Fibroblast of mammary gland (primary cell): Measurements from ENCODE around the gene CCDC87.

Experiments
- DNase-seq: peaks from one replicate; pipeline ENCODE4 v3.0.0-alpha.2; 2010; ENCODE audit warnings: low read depth
- H3K4me3 ChIP-seq: 2 replicates; pipeline ENCODE4 v1.5.1; 2011; ENCODE audit warnings: low read depth, mild to moderate bottlenecking, low read length, moderate library complexity; ENCODE audit not compliant: control insufficient read depth
- CTCF ChIP-seq: conservative IDR thresholded peaks from 2 replicates; pipeline ENCODE4 v1.5.1; 2011; ENCODE audit warnings: low read depth, low read length, inconsistent platforms; ENCODE audit not compliant: control insufficient read depth, insufficient read depth

Gene CCDC87

DNA sequence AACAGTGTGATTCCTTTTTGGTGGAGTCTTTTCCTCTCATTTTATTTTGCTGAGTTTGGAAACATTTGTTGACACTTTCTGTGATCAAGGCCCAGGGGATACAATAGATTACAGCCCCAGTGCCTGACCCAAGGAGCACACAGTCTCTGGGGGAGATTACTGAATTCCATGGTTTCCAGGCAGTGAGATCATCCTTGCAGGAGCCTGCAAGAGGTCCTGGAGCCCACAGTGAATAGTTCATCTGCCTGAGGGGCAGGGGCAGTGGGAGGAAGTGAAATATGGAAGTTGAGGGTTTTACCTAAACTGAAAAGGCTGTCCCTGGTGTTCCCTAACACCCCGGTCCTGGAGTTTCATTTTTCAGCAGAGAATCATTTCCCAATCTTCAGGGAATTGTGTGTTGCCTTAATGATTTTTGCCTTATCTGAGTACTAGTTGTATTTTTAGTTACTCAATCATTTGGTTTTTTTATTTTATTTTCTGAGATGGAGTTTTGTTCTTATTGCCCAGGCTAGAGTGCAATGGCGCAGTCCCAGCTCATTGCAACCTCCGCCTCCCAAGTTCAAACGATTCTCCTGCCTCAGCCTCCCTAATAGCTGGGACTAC is 7.9 kb upstream of the CCDC87 start:
- peak; percentile 45 for DNase-seq
- H3K4me3 ChIP-seq, result no peak overlapping the region
- no peak for TF ChIP-seq CTCF

GRCh38 chr11:66600219-66600618 is 7.4 kb upstream of the CCDC87 start:
- no peak for DNase-seq
- H3K4me3 ChIP-seq, result no peak overlapping the region
- TF ChIP-seq CTCF, result no peak

DNA sequence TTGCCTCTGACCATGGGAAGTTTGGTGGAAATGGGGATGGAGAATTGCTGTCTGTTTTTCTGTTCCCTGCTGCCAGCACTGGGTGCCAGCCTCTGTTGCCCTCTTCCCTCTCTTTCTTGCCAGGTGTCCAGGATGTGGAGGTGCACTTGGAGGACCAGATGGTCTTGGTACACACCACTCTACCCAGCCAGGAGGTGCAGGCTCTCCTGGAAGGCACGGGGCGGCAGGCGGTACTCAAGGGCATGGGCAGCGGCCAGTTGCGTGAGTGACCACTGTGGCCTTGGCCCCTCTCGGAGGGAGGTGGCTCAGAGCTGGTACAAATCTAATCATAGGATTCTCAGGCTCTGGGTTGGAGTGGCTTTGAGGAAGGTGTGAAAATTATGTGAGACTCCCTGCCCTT is 6.1 kb upstream of the CCDC87 start:
- no peak overlapping the region for H3K4me3 ChIP-seq
- TF ChIP-seq CTCF, result no peak
- DNase-seq, result no peak

DNA sequence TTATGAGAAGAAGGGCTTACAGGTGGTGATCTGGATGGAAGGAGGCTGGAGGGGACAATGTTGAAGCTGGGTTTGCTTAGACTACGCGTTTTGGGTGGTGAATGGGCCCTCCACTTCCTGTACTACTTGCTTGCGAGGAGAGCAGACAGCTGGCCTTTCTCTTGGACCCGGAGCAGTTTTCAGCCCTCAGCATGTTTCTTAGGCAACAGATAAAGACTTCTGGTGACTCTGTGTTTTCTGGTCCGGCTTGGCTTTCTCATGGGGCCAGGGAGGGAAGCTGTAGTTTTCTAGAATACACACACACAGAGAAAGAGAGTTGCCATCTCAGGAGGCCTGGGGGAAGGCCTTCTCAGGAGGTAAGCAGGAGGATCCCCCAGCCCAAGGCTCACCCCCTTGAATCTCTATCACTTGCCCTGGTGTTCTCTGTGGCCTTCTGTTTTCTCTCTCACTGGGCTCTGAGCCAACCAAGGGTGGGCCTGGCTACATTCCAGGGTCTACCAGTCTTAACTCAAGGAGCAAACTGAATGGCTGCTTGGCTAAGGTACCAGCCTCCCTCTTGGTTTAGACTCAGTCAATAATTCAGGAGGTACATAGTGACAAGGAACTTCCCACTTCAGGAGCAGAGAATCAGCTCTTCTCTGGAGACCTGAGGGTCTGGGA is 2.5 kb upstream of the CCDC87 start:
- no peak for DNase-seq
- H3K4me3 ChIP-seq, result no peak overlapping the region
- no peak for TF ChIP-seq CTCF

DNA sequence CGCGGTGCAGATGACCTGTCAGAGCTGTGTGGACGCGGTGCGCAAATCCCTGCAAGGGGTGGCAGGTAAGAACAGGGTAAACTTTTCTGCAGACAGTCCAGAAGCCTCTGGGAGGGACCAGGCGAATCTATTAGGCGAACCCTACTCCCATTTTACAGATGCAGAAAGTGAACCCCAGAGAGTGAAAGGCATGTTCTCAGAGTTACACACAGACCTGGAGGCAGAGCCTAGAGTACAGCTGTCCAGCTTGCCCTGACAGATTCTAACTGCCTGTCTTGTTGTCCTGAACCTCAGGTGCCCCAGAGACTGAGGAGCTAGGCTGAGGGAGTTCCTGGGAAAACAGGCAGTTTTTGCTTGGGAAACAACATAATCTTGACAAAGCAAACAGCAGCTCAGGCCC is 787 bp upstream of the CCDC87 start:
- no peak for TF ChIP-seq CTCF
- DNase-seq, result no peak

DNA sequence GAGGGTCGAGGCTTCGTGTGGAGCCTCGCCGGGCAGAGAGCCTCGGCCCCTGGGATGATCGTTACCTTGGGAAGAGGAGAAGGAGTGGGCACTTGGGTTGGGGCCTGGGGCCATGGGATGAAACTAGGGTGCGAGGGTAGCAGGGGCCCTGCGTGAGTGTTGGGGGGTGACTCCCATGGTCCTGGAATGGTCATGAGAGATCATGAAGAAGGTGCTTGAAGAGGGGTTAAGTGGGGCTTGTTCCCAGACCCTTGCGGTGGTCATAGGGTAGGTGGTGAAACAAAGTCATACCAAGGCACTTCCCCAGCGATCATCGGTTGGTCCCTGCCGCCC is 406 bp upstream of the CCDC87 start:
- no peak for TF ChIP-seq CTCF
- no peak for DNase-seq
- peak overlapping the region; percentile 72 for H3K4me3 ChIP-seq

More for the DNA sequence above, 787 bp upstream of the CCDC87 start:
- peak overlapping the region; percentile 72 for H3K4me3 ChIP-seq
